22Rv1 (cell line): ENCODE data around the gene HCN3.

Experiments used
- ZFX ChIP-seq: fragments of 450-650 bp; IDR thresholded peaks from 2 replicates; pipeline ENCODE4 v1.6.1; 2017; ENCODE audit warnings: antibody characterized with exemption, borderline replicate concordance
- TF ChIP-seq, protein P1 (sequence below): fragments of 450-650 bp; IDR thresholded peaks from 2 replicates; pipeline ENCODE4 v1.5.1; 2017; ENCODE audit warnings: mild to moderate bottlenecking

GRCh38 chr1:155260276-155260675 is 17.0 kb upstream of the HCN3 start:
- TF ChIP-seq, protein P1, sequence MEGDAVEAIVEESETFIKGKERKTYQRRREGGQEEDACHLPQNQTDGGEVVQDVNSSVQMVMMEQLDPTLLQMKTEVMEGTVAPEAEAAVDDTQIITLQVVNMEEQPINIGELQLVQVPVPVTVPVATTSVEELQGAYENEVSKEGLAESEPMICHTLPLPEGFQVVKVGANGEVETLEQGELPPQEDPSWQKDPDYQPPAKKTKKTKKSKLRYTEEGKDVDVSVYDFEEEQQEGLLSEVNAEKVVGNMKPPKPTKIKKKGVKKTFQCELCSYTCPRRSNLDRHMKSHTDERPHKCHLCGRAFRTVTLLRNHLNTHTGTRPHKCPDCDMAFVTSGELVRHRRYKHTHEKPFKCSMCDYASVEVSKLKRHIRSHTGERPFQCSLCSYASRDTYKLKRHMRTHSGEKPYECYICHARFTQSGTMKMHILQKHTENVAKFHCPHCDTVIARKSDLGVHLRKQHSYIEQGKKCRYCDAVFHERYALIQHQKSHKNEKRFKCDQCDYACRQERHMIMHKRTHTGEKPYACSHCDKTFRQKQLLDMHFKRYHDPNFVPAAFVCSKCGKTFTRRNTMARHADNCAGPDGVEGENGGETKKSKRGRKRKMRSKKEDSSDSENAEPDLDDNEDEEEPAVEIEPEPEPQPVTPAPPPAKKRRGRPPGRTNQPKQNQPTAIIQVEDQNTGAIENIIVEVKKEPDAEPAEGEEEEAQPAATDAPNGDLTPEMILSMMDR = no peak
- TF ChIP-seq ZFX = no peak
